GM18858 (cell line): ENCODE results near the gene UCP2.
"Not testable (repeated sequence)": the region's sequence is repeated elsewhere in the genome, so short reads cannot be mapped to it uniquely, and the experiment has no call there.

Source experiments
- ATAC-seq: cut with Tn5 transposase; IDR thresholded peaks from one replicate; pipeline ENCODE4 v1.9.1; 2021; ENCODE audit not compliant: unreplicated experiment

Gene UCP2

GRCh38 chr11:73996161-73996747 is 13.6 kb upstream of the UCP2 start:
- no peak for ATAC-seq

GRCh38 chr11:73995731-73996130 is 13.1 kb upstream of the UCP2 start:
- no peak for ATAC-seq

- peak; percentile 50 for ATAC-seq
Measured at GRCh38 chr11:73995247-73995646, 12.6 kb upstream of the UCP2 start.

- peak; percentile 39 for ATAC-seq
Measured at GRCh38 chr11:73991471-73992006, 8.9 kb upstream of the UCP2 start.

GRCh38 chr11:73990730-73991129 is 8.1 kb upstream of the UCP2 start:
- no peak for ATAC-seq

- no peak for ATAC-seq
Measured at GRCh38 chr11:73989156-73989555, 6.5 kb upstream of the UCP2 start.

GRCh38 chr11:73988227-73988626 is 5.6 kb upstream of the UCP2 start:
- no peak for ATAC-seq

- not testable (repeated sequence) for ATAC-seq
Measured at GRCh38 chr11:73985661-73986060, 3.0 kb upstream of the UCP2 start.

GRCh38 chr11:73983741-73984538 is 1.3 kb upstream of the UCP2 start:
- no peak for ATAC-seq

- ATAC-seq: peak; percentile 44
Measured at GRCh38 chr11:73982990-73983740, 522 bp upstream of the UCP2 start.

- ATAC-seq: no peak
Measured at GRCh38 chr11:73981051-73981805, 1.4 kb downstream of the UCP2 start.

- ATAC-seq: peak; percentile 49
Measured at GRCh38 chr11:73980001-73980961, 2.4 kb downstream of the UCP2 start.

- no peak for ATAC-seq
Measured at GRCh38 chr11:73978576-73979086, 4.0 kb downstream of the UCP2 start.

- ATAC-seq: no peak
Measured at GRCh38 chr11:73977856-73978519, 4.7 kb downstream of the UCP2 start.

- no peak for ATAC-seq
Measured at GRCh38 chr11:73976451-73977151, 6.0 kb downstream of the UCP2 start.

- ATAC-seq: no peak
Measured at GRCh38 chr11:73975479-73975757, 7.2 kb downstream of the UCP2 start.

- ATAC-seq: no peak
Measured at GRCh38 chr11:73974604-73975478, 7.8 kb downstream of the UCP2 start.
